Activated naive CD4-positive, alpha-beta T cell treated with anti-CD3 and anti-CD28 coated beads, Interleukin-2, amount 50 U/mL, for 72 hours (primary cell): ENCODE measurements around the gene SERPIND1. TPM values are rescaled to one million over a fixed set of nuclear protein-coding genes. Genes with fewer than 3 reads are reported as not detected.

Experiments used
- ATAC-seq, 2 donors: fragments of 150-1000 bp; cut with Tn5 transposase; 2 replicates each; pipeline ENCODE4 v1.10.0; 2021; ENCODE audit warnings: mild to moderate bottlenecking in 2 of 2, moderate library complexity in 2 of 2
- DNase-seq, 2 donors: peaks; one replicate each; pipeline ENCODE4 v3.0.0; 2021 to 2022; ENCODE audit warnings: low spot score in 2 of 2
- H3K27ac Mint-ChIP-seq, 2 donors: one replicate each; pipeline ENCODE4 v1.8.0; 2022; ENCODE audit warnings: mild to moderate bottlenecking in 2 of 2, mixed read lengths in 2 of 2
- H3K36me3 Mint-ChIP-seq, 2 donors: one replicate each; pipeline ENCODE4 v1.8.0; 2022; ENCODE audit warnings: mixed read lengths in 2 of 2
- H3K9me3 Mint-ChIP-seq, 2 donors: one replicate each; pipeline ENCODE4 v1.8.0; 2022; ENCODE audit warnings: mixed read lengths in 2 of 2
- total RNA-seq, 2 donors: library from RNA; stranded (reverse); gene quantifications; one replicate each; pipeline ENCODE4 v1.2.3, GENCODE V29; 2022

The SERPIND1 gene
- total RNA-seq, 2 donors from 2014 or later, result not detected

GRCh38 chr22:20782083-20782482 is 8.2 kb downstream of the SERPIND1 start:
- no peak for DNase-seq
- H3K36me3 Mint-ChIP-seq, result peaks cover 0 to 10% of the 10 kb centered on the region in 2 donors
- peak overlapping the region in 1 of 2 donors; percentile 57 for H3K27ac Mint-ChIP-seq
- ATAC-seq, result no peak
- H3K9me3 Mint-ChIP-seq, result no peaks in the 10 kb centered on the region

- H3K9me3 Mint-ChIP-seq, result no peaks in the 10 kb centered on the region
- DNase-seq, result no peak
- ATAC-seq, result no peak
- peaks cover 0 to 10% of the 10 kb centered on the region in 2 donors for H3K36me3 Mint-ChIP-seq
- H3K27ac Mint-ChIP-seq, result peak overlapping the region in 1 of 2 donors; percentile 79
These were observed 8.8 kb downstream of the SERPIND1 start for GRCh38 chr22:20782596-20783299.

GRCh38 chr22:20783300-20783673 is 9.4 kb downstream of the SERPIND1 start:
- no peak for ATAC-seq
- Mint-ChIP-seq H3K27ac (peak overlapping the region in 1 of 2 donors; percentile 79), H3K36me3 (peaks cover 0 to 10% of the 10 kb centered on the region in 2 donors)

DNA sequence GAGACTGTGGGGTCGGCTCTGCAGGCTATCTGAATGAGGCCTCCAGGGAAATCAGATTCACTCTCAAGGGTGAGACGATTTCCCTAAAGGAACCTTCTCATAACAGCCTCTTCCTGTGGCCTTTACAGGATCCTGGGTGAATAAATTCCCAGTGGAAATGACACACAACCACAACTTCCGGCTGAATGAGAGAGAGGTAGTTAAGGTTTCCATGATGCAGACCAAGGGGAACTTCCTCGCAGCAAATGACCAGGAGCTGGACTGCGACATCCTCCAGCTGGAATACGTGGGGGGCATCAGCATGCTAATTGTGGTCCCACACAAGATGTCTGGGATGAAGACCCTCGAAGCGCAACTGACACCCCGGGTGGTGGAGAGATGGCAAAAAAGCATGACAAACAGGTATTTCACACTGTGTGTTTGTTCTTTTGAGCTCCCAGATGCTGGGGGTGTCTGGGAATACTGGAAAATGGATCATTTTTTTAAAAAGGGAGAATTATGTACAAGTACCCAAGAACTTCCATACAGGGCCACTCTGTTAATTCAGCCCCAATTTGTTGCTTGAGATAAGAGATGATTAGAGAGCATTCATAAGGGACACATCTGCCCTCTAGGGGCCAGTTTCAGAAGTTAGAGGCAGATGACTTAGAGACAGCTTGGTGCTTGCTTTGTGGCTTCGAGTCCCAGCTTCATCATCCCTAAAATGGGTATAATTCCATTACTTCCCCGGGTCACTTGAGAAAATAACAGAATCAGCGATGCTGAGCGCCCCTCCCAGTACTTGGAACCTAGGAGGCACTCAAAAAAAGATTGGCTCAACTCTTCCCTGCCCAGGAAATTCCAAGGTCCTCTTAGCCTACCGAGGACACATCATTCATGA is 10.2 kb downstream of the SERPIND1 start:
- peak in 1 of 2 donors; percentile 37 for DNase-seq
- ATAC-seq, result peak in 1 of 2 donors; percentile 40
- H3K27ac Mint-ChIP-seq, result no peak overlapping the region

More at GRCh38 chr22:20783300-20783673, 9.4 kb downstream of the SERPIND1 start:
- H3K9me3 Mint-ChIP-seq, result no peaks in the 10 kb centered on the region
- DNase-seq, result no peak

GRCh38 chr22:20785415-20785814 is 11.5 kb downstream of the SERPIND1 start:
- Mint-ChIP-seq H3K36me3 (no peaks in the 10 kb centered on the region), H3K9me3 (no peaks in the 10 kb centered on the region), H3K27ac (peak overlapping the region in 1 of 2 donors; percentile 29)
- ATAC-seq, result no peak
- no peak for DNase-seq

More for the DNA sequence above, 10.2 kb downstream of the SERPIND1 start:
- H3K36me3 Mint-ChIP-seq, result peaks cover 0 to 10% of the 10 kb centered on the region in 2 donors
- H3K9me3 Mint-ChIP-seq, result no peaks in the 10 kb centered on the region

GRCh38 chr22:20786048-20786447 is 12.1 kb downstream of the SERPIND1 start:
- no peak for ATAC-seq
- Mint-ChIP-seq H3K9me3 (no peaks in the 10 kb centered on the region), H3K36me3 (peaks cover 0 to 4% of the 10 kb centered on the region in 2 donors), H3K27ac (no peak overlapping the region)
- no peak for DNase-seq

DNA sequence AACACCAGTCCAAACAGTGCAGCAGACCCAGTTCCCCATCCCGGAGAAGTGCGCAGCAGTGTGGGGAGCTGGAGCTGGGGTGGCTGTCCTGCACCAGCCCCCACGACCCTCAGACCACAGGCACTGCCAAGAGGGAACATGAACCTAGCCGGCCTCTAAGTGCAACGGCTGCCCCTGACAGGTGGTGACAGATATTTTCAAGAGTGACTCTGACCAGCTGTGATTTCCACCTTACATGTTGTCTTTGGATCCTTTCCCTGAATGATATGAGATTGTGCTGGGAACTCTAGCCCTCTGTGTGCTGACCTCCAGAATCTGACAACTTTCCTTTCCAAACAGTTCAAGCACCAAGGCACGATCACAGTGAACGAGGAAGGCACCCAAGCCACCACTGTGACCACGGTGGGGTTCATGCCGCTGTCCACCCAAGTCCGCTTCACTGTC is 12.6 kb downstream of the SERPIND1 start:
- ATAC-seq (no peak), DNase-seq (no peak)
- H3K36me3 Mint-ChIP-seq, result peaks cover 0 to 4% of the 10 kb centered on the region in 2 donors
- H3K9me3 Mint-ChIP-seq, result no peaks in the 10 kb centered on the region
- no peak overlapping the region for H3K27ac Mint-ChIP-seq

GRCh38 chr22:20787223-20787622 is 13.3 kb downstream of the SERPIND1 start:
- DNase-seq (no peak), ATAC-seq (no peak)
- Mint-ChIP-seq H3K27ac (peak overlapping the region in 1 of 2 donors; percentile 13), H3K9me3 (no peaks in the 10 kb centered on the region), H3K36me3 (peaks cover 0 to 4% of the 10 kb centered on the region in 2 donors)

GRCh38 chr22:20787746-20788626 is 14.1 kb downstream of the SERPIND1 start:
- peak overlapping the region in 1 of 2 donors; percentile 57 for H3K27ac Mint-ChIP-seq

GRCh38 chr22:20788627-20789344 is 14.9 kb downstream of the SERPIND1 start:
- Mint-ChIP-seq H3K27ac (peak overlapping the region in 1 of 2 donors; percentile 22), H3K36me3 (peaks cover 0 to 4% of the 10 kb centered on the region in 2 donors), H3K9me3 (no peaks in the 10 kb centered on the region)
- ATAC-seq (no peak), DNase-seq (no peak)

More at GRCh38 chr22:20787746-20788626, 14.1 kb downstream of the SERPIND1 start:
- H3K9me3 Mint-ChIP-seq, result no peaks in the 10 kb centered on the region
- DNase-seq, result no peak
- H3K36me3 Mint-ChIP-seq, result peaks cover 0 to 4% of the 10 kb centered on the region in 2 donors
- no peak for ATAC-seq

DNA sequence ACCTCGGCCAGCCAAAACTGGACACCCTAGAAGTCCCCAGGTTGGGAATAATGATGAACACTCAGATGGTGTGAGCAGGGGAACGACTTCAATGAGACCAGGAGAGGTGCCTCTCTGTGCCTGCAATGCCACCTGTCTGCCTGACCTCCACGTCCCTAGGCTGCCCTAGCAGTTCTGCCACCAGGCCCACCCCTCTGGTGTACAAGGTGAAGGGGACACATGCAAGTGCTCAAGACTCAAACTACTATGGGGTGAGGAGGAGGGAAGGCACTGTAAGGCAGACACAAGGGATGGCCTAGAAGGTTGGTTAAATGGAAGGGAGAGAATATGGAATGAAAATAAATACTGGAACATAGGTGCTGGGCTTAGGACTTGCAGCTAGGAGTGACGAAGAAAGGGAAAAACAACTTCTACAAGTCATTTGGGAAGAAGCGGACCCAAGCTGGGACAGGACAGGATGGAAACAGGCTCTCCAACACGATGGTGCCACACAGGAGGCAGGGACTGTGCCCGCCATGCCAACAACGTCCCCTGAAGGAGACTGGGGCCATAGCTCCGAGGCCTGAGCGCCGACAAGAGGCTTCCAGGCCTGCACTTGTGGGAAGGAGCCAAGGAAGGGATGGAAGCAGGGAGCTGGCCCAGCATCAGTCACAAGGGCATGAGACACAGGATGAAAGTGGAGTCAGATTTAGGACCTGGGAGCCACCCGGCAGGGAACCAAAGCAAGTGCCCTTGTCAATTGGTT is 18.5 kb downstream of the SERPIND1 start:
- DNase-seq, result no peak
- no peak for ATAC-seq
- no peak overlapping the region for H3K27ac Mint-ChIP-seq
- H3K9me3 Mint-ChIP-seq, result no peaks in the 10 kb centered on the region
- peaks cover 0 to 4% of the 10 kb centered on the region in 2 donors for H3K36me3 Mint-ChIP-seq

GRCh38 chr22:20792966-20793728 is 19.2 kb downstream of the SERPIND1 start:
- H3K36me3 Mint-ChIP-seq, result peaks cover 0 to 4% of the 10 kb centered on the region in 2 donors
- no peak overlapping the region for H3K27ac Mint-ChIP-seq
- DNase-seq (no peak), ATAC-seq (no peak)
- no peaks in the 10 kb centered on the region for H3K9me3 Mint-ChIP-seq

GRCh38 chr22:20793748-20794649 is 20.1 kb downstream of the SERPIND1 start:
- Mint-ChIP-seq H3K36me3 (peaks cover 0 to 4% of the 10 kb centered on the region in 2 donors), H3K27ac (no peak overlapping the region), H3K9me3 (no peaks in the 10 kb centered on the region)
- no peak for DNase-seq
- no peak for ATAC-seq
